Activated CD4-positive, alpha-beta T cell treated with anti-CD3 and anti-CD28 coated beads, Interleukin-2, amount 50 U/mL, for 24 hours (primary cell): ENCODE data around the gene SLC2A4RG.

ENCODE experiments used
- DNase-seq, 2 donors: peaks; one replicate each; pipeline ENCODE4 v3.0.0-alpha.2; 2020; ENCODE audit warnings: low read depth in 1 of 2, low spot score in 1 of 2

SLC2A4RG gene

GRCh38 chr20:63752411-63753101 is 13.0 kb downstream of the SLC2A4RG start:
- no peak for DNase-seq

- no peak for DNase-seq
Observed at GRCh38 chr20:63753381-63753780, 13.8 kb downstream of the SLC2A4RG start.

DNA sequence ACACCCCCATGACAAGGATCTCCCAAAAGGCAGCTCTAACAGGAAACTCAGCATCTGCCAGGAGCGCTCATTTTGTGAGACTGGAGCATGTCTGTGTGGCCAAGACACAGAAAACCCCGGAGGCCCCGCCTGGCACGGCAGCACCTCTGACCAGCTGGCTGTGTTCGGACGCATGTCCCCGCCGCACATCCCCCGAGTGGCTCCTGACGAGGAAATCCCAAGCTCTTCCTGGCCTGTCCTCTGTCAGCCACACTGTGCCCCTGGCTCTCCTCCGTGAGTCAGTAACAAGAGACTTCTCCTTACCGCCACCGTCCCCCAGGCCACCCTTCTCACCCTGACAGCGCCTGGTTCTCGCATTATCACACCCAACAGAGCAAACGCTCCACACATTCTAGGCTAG is 14.4 kb downstream of the SLC2A4RG start:
- DNase-seq = no peak

GRCh38 chr20:63755933-63756647 is 16.5 kb downstream of the SLC2A4RG start:
- no peak for DNase-seq

- no peak for DNase-seq
Observed at GRCh38 chr20:63756648-63756991, 17.0 kb downstream of the SLC2A4RG start.

GRCh38 chr20:63758152-63758551 is 18.6 kb downstream of the SLC2A4RG start:
- DNase-seq = no peak

GRCh38 chr20:63759377-63759901 is 19.9 kb downstream of the SLC2A4RG start:
- no peak for DNase-seq

GRCh38 chr20:63765082-63765873 is 25.7 kb downstream of the SLC2A4RG start:
- no peak for DNase-seq

DNA sequence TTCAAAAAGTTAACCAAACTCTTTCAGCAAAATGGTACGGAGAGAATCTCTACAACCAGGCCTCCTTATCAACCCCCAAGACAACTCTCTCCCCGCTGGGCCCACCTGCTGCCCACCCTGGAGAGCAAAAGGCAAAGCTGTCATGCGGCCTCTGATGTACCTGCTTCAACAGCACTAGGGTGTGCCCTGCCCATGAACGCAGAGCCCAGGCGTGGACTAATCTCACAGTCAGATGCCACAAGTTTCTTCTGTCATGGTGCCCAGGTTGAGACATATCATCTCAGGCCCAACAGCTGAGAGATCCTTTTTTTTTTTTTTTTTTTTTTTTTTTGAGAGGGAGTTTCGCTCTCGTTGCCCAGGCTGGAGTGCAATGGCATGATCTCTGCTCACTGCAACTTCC is 26.3 kb downstream of the SLC2A4RG start:
- DNase-seq = no peak

- no peak for DNase-seq
Observed at GRCh38 chr20:63766695-63767426, 27.3 kb downstream of the SLC2A4RG start.

GRCh38 chr20:63767456-63767855 is 27.9 kb downstream of the SLC2A4RG start:
- DNase-seq = no peak

DNA sequence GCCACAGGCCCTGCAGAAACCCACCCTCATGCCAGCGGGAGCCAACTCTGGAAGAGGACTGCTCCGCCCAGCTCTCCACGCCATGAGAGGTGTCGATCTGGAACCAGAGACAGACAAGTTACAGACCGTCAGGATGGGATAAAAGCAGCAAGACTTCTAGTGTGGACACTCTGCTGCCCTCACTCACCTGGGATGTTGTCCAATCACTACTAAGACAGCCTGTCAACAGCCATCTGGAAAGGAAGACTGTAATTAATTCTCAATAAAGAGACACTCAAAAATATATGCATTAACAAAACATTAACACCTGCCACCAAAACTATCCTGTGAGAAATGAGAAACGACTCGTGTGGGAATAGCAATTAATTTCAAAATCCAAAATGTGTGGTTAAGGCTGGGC is 28.3 kb downstream of the SLC2A4RG start:
- no peak for DNase-seq

DNA sequence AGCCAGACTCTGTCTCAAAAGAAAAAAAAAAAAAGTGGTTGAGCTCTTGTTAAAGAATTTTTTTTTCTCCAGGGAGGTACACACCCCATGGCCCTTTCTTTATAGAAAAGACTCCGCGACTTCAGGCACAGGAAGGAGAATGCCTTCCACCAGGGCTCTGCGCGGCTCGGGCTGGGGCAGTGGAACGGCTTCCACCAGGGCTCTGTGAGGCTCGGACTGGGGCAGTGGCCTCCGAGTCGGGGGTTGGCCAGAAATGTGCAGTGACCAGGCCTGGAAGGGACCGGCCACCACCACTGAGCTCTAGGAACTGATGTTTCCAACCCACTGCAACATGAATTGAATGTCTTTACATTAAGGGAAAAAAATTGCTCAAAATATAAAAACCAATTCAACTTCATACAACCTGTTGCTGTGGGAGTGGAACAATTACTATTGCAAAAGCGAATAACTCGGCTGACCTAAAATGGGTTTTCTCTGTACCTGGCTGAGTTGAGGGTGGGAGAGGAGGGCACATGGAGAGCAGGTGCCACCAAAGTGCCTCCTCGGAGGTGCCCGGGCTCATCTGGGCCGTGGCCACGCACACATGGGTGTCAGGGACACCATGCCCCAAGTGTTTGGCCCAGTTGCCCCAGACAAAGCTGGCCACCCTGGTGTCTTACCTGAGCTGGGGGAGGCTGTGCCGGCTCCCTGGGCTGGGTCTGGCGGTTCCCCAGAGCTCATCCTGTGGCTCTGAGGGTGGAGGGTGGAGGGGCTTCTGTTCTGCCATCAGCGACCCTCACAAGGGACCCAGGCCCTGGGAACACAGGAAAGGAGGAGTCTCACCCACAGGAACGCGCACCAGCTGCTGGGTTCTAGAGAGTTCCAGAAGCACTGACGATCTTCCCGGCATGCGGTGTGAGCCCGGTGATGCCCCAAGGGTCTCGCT is 29.3 kb downstream of the SLC2A4RG start:
- DNase-seq = no peak

GRCh38 chr20:63769891-63770474 is 30.4 kb downstream of the SLC2A4RG start:
- no peak for DNase-seq

DNA sequence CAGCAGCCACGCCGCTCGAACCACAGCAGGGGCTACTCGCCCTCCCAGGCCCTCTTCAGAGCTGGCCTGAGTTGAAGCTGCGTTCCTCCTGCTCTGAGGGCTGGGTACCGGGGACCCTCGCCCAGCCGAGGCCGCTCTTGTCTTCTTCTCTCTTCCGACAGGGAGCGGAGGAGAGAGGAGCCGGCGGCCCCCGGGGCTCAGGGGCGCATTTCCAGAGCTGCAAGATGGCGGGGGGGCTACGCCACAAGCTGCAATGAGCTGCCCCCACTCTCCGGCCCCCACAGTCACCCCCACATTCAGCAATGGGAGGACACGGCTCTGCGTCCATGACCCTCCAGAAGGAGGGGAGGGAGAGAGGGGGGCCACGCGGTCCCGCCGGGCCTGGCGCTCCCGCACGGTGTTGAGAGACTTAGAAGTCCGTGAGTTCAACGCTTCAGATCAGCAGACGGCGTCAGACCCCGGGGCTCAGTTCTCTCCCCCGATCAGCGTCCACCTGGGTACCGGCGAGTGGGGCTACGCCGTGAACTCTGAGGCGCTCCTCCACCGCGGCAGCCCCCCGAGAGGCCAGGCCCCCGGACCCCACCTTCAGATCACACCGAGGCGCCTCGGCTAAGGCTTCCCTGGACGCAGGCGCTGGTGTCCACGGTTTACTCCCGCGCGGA is 31.6 kb downstream of the SLC2A4RG start:
- no peak for DNase-seq

GRCh38 chr20:63772781-63773518 is 33.4 kb downstream of the SLC2A4RG start:
- no peak for DNase-seq

GRCh38 chr20:63773571-63774241 is 34.1 kb downstream of the SLC2A4RG start:
- DNase-seq = no peak

GRCh38 chr20:63774306-63774705 is 34.7 kb downstream of the SLC2A4RG start:
- no peak for DNase-seq
